ENCODE data around the gene METTL18. TPM values are rescaled to one million over a fixed set of nuclear protein-coding genes. Genes with fewer than 3 reads are reported as not detected.

The METTL18 gene
- total and polyA plus RNA-seq, 2 of the 13 experiments (the other 11 are each of a cell fraction or from before 2014, with no cell fraction given), result 2.7 to 6.7 TPM

DNA sequence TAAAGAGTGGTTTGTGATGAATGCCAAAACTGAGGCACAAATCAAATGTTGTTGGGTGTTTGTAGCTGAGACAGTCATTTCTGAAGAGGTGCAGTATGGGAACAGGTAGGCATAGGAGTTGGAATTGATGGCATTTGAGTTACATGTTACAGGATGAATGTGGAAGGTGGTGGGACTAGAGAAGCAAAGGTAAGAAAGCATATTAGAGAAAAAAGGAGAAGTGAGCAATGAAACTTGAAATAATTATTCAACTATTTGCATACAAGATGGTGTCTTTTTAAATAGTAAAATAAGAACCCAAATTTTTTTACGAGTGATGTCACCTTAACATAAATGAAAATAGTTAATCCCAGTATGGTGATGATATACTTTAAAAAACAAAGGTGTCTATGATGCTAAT, 40.2 kb upstream of the METTL18 start:
- Histone ChIP-seq H3K79me2 (ENCODE audit: insufficient read depth, low read length) (no peaks in the 10 kb centered on the region), H3K4me2 (ENCODE audit: low read depth, low read length) (no peak overlapping the region), H3K4me3 (replicated peaks in 1 of 3; ENCODE audit: insufficient read depth in 1 of 3, low read depth in 2 of 3, low read length in 3 of 3) (no peak overlapping the region), H2AFZ (ENCODE audit: low read length) (no peak overlapping the region), H3K9ac (ENCODE audit: insufficient read depth, low read depth, low read length) (no peak overlapping the region), H3K27ac (ENCODE audit: extremely low read length, insufficient read depth, low read length) (no peak overlapping the region), H3K36me3 (replicated peaks in 1 of 2; ENCODE audit: control insufficient read depth in 1 of 2, insufficient read depth in 2 of 2, low read length in 2 of 2) (peaks cover 2 to 31% of the 10 kb centered on the region in 2 experiments; a peak in 4 of 5 replicates), H3K4me1 (ENCODE audit: insufficient read depth, low read length) (no peaks in the 10 kb centered on the region), H3K27me3 (ENCODE audit: control insufficient read depth in 1 of 2, insufficient read depth in 2 of 2, low read length in 2 of 2) (no peaks in the 10 kb centered on the region), H3K9me3 (ENCODE audit: low read length) (no peaks in the 10 kb centered on the region), H4K20me1 (ENCODE audit: insufficient read depth, low read length) (no peaks in the 10 kb centered on the region)
- CTCF ChIA-PET (ENCODE audit: low intra/inter-chr PET ratio, low total read pairs), result no interaction called here
- BruUV-seq (replicated peaks), result no TSS peak
- intact Hi-C loops (cut with micrococcal nuclease; ENCODE audit: unreplicated experiment) (no loop called here), in situ Hi-C loops (cut with HindIII; ENCODE audit: extremely low pct_ligation_motif_present, low pct_unique_long_range_greater_than_20kb) (no loop called here)
- no peak for ATAC-seq
- POLR2A ChIA-PET, result no interaction called here
- WGBS (ENCODE audit: low lambda C conversion rate), result 94% methylated on average over 1 of the region's 1 CpG
- FAIRE-seq, result no peak
- no peak for DNase-seq (ENCODE audit: low spot score)
- no peak for TF ChIP-seq ZNF749 (CRISPR knock-in tag; IDR thresholded peaks at IDR 0.05; ENCODE audit: borderline replicate concordance)
- no peak for TF ChIP-seq ZNF83 (CRISPR knock-in tag; IDR thresholded peaks at IDR 0.05; ENCODE audit: borderline replicate concordance)
- TF ChIP-seq, protein P1, sequence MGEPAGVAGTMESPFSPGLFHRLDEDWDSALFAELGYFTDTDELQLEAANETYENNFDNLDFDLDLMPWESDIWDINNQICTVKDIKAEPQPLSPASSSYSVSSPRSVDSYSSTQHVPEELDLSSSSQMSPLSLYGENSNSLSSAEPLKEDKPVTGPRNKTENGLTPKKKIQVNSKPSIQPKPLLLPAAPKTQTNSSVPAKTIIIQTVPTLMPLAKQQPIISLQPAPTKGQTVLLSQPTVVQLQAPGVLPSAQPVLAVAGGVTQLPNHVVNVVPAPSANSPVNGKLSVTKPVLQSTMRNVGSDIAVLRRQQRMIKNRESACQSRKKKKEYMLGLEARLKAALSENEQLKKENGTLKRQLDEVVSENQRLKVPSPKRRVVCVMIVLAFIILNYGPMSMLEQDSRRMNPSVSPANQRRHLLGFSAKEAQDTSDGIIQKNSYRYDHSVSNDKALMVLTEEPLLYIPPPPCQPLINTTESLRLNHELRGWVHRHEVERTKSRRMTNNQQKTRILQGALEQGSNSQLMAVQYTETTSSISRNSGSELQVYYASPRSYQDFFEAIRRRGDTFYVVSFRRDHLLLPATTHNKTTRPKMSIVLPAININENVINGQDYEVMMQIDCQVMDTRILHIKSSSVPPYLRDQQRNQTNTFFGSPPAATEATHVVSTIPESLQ (CRISPR knock-in tag; conservative IDR thresholded peaks at IDR 0.05), result no peak
- no peak for TF ChIP-seq NFYC (CRISPR knock-in tag; IDR thresholded peaks at IDR 0.05)
- TF ChIP-seq, protein P2, sequence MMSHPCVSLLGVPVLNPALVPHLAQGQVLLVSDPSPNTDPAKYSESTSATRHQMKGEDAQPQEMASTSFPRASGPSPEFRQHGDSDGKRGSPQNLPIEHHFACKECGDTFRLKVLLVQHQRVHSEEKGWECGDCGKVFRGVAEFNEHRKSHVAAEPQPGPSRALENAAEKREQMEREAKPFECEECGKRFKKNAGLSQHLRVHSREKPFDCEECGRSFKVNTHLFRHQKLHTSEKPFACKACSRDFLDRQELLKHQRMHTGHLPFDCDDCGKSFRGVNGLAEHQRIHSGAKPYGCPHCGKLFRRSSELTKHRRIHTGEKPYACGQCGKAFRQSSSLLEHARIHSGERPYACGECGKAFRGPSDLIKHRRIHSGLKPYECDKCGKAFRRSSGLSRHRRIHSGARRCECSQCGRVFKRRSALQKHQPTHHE (CRISPR knock-in tag; IDR thresholded peaks at IDR 0.05; ENCODE audit: borderline replicate concordance), result no peak
- TF ChIP-seq NFKBIZ (CRISPR knock-in tag; IDR thresholded peaks at IDR 0.05), result no peak
- TF ChIP-seq, protein P3, sequence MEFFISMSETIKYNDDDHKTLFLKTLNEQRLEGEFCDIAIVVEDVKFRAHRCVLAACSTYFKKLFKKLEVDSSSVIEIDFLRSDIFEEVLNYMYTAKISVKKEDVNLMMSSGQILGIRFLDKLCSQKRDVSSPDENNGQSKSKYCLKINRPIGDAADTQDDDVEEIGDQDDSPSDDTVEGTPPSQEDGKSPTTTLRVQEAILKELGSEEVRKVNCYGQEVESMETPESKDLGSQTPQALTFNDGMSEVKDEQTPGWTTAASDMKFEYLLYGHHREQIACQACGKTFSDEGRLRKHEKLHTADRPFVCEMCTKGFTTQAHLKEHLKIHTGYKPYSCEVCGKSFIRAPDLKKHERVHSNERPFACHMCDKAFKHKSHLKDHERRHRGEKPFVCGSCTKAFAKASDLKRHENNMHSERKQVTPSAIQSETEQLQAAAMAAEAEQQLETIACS (CRISPR knock-in tag; IDR thresholded peaks at IDR 0.05), result no peak
- TF ChIP-seq HOXA9 (CRISPR knock-in tag; IDR thresholded peaks at IDR 0.05; ENCODE audit: borderline replicate concordance), result no peak
- TF ChIP-seq, protein P4, sequence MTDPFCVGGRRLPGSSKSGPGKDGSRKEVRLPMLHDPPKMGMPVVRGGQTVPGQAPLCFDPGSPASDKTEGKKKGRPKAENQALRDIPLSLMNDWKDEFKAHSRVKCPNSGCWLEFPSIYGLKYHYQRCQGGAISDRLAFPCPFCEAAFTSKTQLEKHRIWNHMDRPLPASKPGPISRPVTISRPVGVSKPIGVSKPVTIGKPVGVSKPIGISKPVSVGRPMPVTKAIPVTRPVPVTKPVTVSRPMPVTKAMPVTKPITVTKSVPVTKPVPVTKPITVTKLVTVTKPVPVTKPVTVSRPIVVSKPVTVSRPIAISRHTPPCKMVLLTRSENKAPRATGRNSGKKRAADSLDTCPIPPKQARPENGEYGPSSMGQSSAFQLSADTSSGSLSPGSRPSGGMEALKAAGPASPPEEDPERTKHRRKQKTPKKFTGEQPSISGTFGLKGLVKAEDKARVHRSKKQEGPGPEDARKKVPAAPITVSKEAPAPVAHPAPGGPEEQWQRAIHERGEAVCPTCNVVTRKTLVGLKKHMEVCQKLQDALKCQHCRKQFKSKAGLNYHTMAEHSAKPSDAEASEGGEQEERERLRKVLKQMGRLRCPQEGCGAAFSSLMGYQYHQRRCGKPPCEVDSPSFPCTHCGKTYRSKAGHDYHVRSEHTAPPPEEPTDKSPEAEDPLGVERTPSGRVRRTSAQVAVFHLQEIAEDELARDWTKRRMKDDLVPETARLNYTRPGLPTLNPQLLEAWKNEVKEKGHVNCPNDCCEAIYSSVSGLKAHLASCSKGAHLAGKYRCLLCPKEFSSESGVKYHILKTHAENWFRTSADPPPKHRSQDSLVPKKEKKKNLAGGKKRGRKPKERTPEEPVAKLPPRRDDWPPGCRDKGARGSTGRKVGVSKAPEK (CRISPR knock-in tag; IDR thresholded peaks at IDR 0.05; ENCODE audit: borderline replicate concordance), result no peak
- TF ChIP-seq ZNF510 (CRISPR knock-in tag; IDR thresholded peaks at IDR 0.05; ENCODE audit: low read depth), result no peak
- TF ChIP-seq SMC3 (IDR thresholded peaks at IDR 0.05; ENCODE audit: low read length), result no peak
- TF ChIP-seq ZNF615 (CRISPR knock-in tag; IDR thresholded peaks at IDR 0.05; ENCODE audit: borderline replicate concordance), result no peak
- no peak for TF ChIP-seq NR1H2 (CRISPR knock-in tag; IDR thresholded peaks at IDR 0.05; ENCODE audit: borderline replicate concordance, low read depth)
- no peak for TF ChIP-seq SAFB2 (CRISPR knock-in tag; IDR thresholded peaks at IDR 0.05; ENCODE audit: borderline replicate concordance, low read depth)
